ENCODE data around the gene PEPD.

The PEPD gene

GRCh38 chr19:33436360-33437345 is 84.9 kb downstream of the PEPD start:
- DNase-seq: no peak

- DNase-seq: no peak
Observed at GRCh38 chr19:33435706-33436359, 85.8 kb downstream of the PEPD start.

- no peak for DNase-seq
Observed at GRCh38 chr19:33434886-33435705, 86.5 kb downstream of the PEPD start.

- no peak for DNase-seq
Observed at GRCh38 chr19:33434069-33434885, 87.3 kb downstream of the PEPD start.

GRCh38 chr19:33432446-33433170 is 89.0 kb downstream of the PEPD start:
- DNase-seq: no peak

GRCh38 chr19:33432015-33432414 is 89.6 kb downstream of the PEPD start:
- no peak for DNase-seq

GRCh38 chr19:33430674-33431277 is 90.8 kb downstream of the PEPD start:
- no peak for DNase-seq

GRCh38 chr19:33429891-33430673 is 91.5 kb downstream of the PEPD start:
- no peak for DNase-seq

GRCh38 chr19:33428627-33429125 is 92.9 kb downstream of the PEPD start:
- no peak for DNase-seq

GRCh38 chr19:33427801-33428626 is 93.6 kb downstream of the PEPD start:
- DNase-seq: no peak

- no peak for DNase-seq
Observed at GRCh38 chr19:33426621-33427361, 94.8 kb downstream of the PEPD start.

GRCh38 chr19:33424181-33424580 is 97.4 kb downstream of the PEPD start:
- DNase-seq: no peak

GRCh38 chr19:33422369-33423180 is 99.0 kb downstream of the PEPD start:
- DNase-seq: no peak

GRCh38 chr19:33421368-33421767 is 100.2 kb downstream of the PEPD start:
- DNase-seq: no peak

- no peak for DNase-seq
Observed at GRCh38 chr19:33420821-33421220, 100.8 kb downstream of the PEPD start.

GRCh38 chr19:33419788-33420130 is 101.8 kb downstream of the PEPD start:
- DNase-seq: no peak

Measured in NCI-H226 (cell line).